ENCODE results near the gene CRHR2.
"Not testable (repeated sequence)": the region's sequence is repeated elsewhere in the genome, so short reads cannot be mapped to it uniquely, and the experiment has no call there.

CRHR2 gene

GRCh38 chr7:30648744-30649540 lies 33.3 kb downstream of the CRHR2 start:
- H3K4me1 ChIP-seq (ENCODE audit: insufficient read depth, low read length) = no peaks in the 10 kb centered on the region
- H3K36me3 ChIP-seq (ENCODE audit: insufficient read depth, low read length) = no peaks in the 10 kb centered on the region
- H3K27ac ChIP-seq (ENCODE audit: low read depth, low read length) = no peak overlapping the region
- H3K9ac ChIP-seq (ENCODE audit: low read length) = no peak overlapping the region
- no peaks in the 10 kb centered on the region for H3K27me3 ChIP-seq (ENCODE audit: control insufficient read depth in 1 of 2, insufficient read depth in 2 of 2, low read length in 2 of 2)
- H3K9me3 ChIP-seq (ENCODE audit: low read length) = no peaks in the 10 kb centered on the region
- H3K4me3 ChIP-seq (ENCODE audit: low read depth in 1 of 2, low read length in 2 of 2) = no peak overlapping the region

- Histone ChIP-seq H3K9ac (ENCODE audit: low read length) (no peak overlapping the region), H3K4me3 (ENCODE audit: low read depth in 1 of 2, low read length in 2 of 2) (no peak overlapping the region), H3K4me1 (ENCODE audit: insufficient read depth, low read length) (no peaks in the 10 kb centered on the region), H3K9me3 (ENCODE audit: low read length) (no peaks in the 10 kb centered on the region), H3K36me3 (ENCODE audit: insufficient read depth, low read length) (no peaks in the 10 kb centered on the region), H3K27ac (ENCODE audit: low read depth, low read length) (no peak overlapping the region), H3K27me3 (ENCODE audit: control insufficient read depth in 1 of 2, insufficient read depth in 2 of 2, low read length in 2 of 2) (no peaks in the 10 kb centered on the region)
These were observed 34.5 kb downstream of the CRHR2 start for GRCh38 chr7:30647589-30648364.

GRCh38 chr7:30646154-30646553 lies 36.1 kb downstream of the CRHR2 start:
- Histone ChIP-seq H3K27ac (ENCODE audit: low read depth, low read length) (no peak overlapping the region), H3K36me3 (ENCODE audit: insufficient read depth, low read length) (no peaks in the 10 kb centered on the region), H3K4me1 (ENCODE audit: insufficient read depth, low read length) (no peaks in the 10 kb centered on the region), H3K9me3 (ENCODE audit: low read length) (no peaks in the 10 kb centered on the region), H3K4me3 (ENCODE audit: low read depth in 1 of 2, low read length in 2 of 2) (no peak overlapping the region), H3K9ac (ENCODE audit: low read length) (no peak overlapping the region), H3K27me3 (ENCODE audit: control insufficient read depth in 1 of 2, insufficient read depth in 2 of 2, low read length in 2 of 2) (no peaks in the 10 kb centered on the region)

GRCh38 chr7:30645661-30646060 lies 36.6 kb downstream of the CRHR2 start:
- Histone ChIP-seq H3K9ac (ENCODE audit: low read length) (no peak overlapping the region), H3K4me1 (ENCODE audit: insufficient read depth, low read length) (no peaks in the 10 kb centered on the region), H3K9me3 (ENCODE audit: low read length) (no peaks in the 10 kb centered on the region), H3K27me3 (ENCODE audit: control insufficient read depth in 1 of 2, insufficient read depth in 2 of 2, low read length in 2 of 2) (no peaks in the 10 kb centered on the region), H3K4me3 (ENCODE audit: low read depth in 1 of 2, low read length in 2 of 2) (no peak overlapping the region), H3K27ac (ENCODE audit: low read depth, low read length) (no peak overlapping the region), H3K36me3 (ENCODE audit: insufficient read depth, low read length) (no peaks in the 10 kb centered on the region)

GRCh38 chr7:30644286-30644955 lies 37.8 kb downstream of the CRHR2 start:
- Histone ChIP-seq H3K27me3 (ENCODE audit: control insufficient read depth in 1 of 2, insufficient read depth in 2 of 2, low read length in 2 of 2) (no peaks in the 10 kb centered on the region), H3K4me3 (ENCODE audit: low read depth in 1 of 2, low read length in 2 of 2) (no peak overlapping the region), H3K9me3 (ENCODE audit: low read length) (no peaks in the 10 kb centered on the region), H3K36me3 (ENCODE audit: insufficient read depth, low read length) (no peaks in the 10 kb centered on the region), H3K27ac (ENCODE audit: low read depth, low read length) (no peak overlapping the region), H3K9ac (ENCODE audit: low read length) (no peak overlapping the region), H3K4me1 (ENCODE audit: insufficient read depth, low read length) (no peaks in the 10 kb centered on the region)

GRCh38 chr7:30642789-30643188 lies 39.5 kb downstream of the CRHR2 start:
- no peak overlapping the region for H3K4me3 ChIP-seq (ENCODE audit: low read depth in 1 of 2, low read length in 2 of 2)

GRCh38 chr7:30642322-30642721 lies 39.9 kb downstream of the CRHR2 start:
- not testable (repeated sequence) for H3K4me1 ChIP-seq (ENCODE audit: insufficient read depth, low read length); H3K36me3 ChIP-seq (ENCODE audit: insufficient read depth, low read length); H3K27me3 ChIP-seq (ENCODE audit: control insufficient read depth in 1 of 2, insufficient read depth in 2 of 2, low read length in 2 of 2); H3K27ac ChIP-seq (ENCODE audit: low read depth, low read length); H3K9me3 ChIP-seq (ENCODE audit: low read length); H3K9ac ChIP-seq (ENCODE audit: low read length); H3K4me3 ChIP-seq (ENCODE audit: low read depth in 1 of 2, low read length in 2 of 2)

More at GRCh38 chr7:30642789-30643188, 39.5 kb downstream of the CRHR2 start:
- Histone ChIP-seq H3K36me3 (ENCODE audit: insufficient read depth, low read length) (no peaks in the 10 kb centered on the region), H3K27ac (ENCODE audit: low read depth, low read length) (no peak overlapping the region), H3K9me3 (ENCODE audit: low read length) (no peaks in the 10 kb centered on the region), H3K9ac (ENCODE audit: low read length) (no peak overlapping the region), H3K4me1 (ENCODE audit: insufficient read depth, low read length) (no peaks in the 10 kb centered on the region), H3K27me3 (ENCODE audit: control insufficient read depth in 1 of 2, insufficient read depth in 2 of 2, low read length in 2 of 2) (no peaks in the 10 kb centered on the region)

- Histone ChIP-seq H3K27me3 (ENCODE audit: control insufficient read depth in 1 of 2, insufficient read depth in 2 of 2, low read length in 2 of 2) (no peaks in the 10 kb centered on the region), H3K9ac (ENCODE audit: low read length) (no peak overlapping the region), H3K27ac (ENCODE audit: low read depth, low read length) (no peak overlapping the region)
These were observed 46.5 kb downstream of the CRHR2 start for GRCh38 chr7:30635798-30636197.

GRCh38 chr7:30634634-30635201 lies 47.5 kb downstream of the CRHR2 start:
- H3K27me3 ChIP-seq (ENCODE audit: control insufficient read depth in 1 of 2, insufficient read depth in 2 of 2, low read length in 2 of 2) = no peaks in the 10 kb centered on the region
- no peaks in the 10 kb centered on the region for H3K9me3 ChIP-seq (ENCODE audit: low read length)
- no peaks in the 10 kb centered on the region for H3K4me1 ChIP-seq (ENCODE audit: insufficient read depth, low read length)
- H3K9ac ChIP-seq (ENCODE audit: low read length) = no peak overlapping the region
- H3K4me3 ChIP-seq (ENCODE audit: low read depth in 1 of 2, low read length in 2 of 2) = no peak overlapping the region
- peaks cover 43% of the 10 kb centered on the region for H3K36me3 ChIP-seq (ENCODE audit: insufficient read depth, low read length)
- no peak overlapping the region for H3K27ac ChIP-seq (ENCODE audit: low read depth, low read length)

More at GRCh38 chr7:30635798-30636197, 46.5 kb downstream of the CRHR2 start:
- Histone ChIP-seq H3K9me3 (ENCODE audit: low read length) (no peaks in the 10 kb centered on the region), H3K4me3 (ENCODE audit: low read depth in 1 of 2, low read length in 2 of 2) (no peak overlapping the region), H3K4me1 (ENCODE audit: insufficient read depth, low read length) (no peaks in the 10 kb centered on the region), H3K36me3 (ENCODE audit: insufficient read depth, low read length) (peaks cover 39% of the 10 kb centered on the region)

GRCh38 chr7:30634193-30634626 lies 48.0 kb downstream of the CRHR2 start:
- Histone ChIP-seq H3K4me1 (ENCODE audit: insufficient read depth, low read length) (no peaks in the 10 kb centered on the region), H3K4me3 (ENCODE audit: low read depth in 1 of 2, low read length in 2 of 2) (no peak overlapping the region), H3K27me3 (ENCODE audit: control insufficient read depth in 1 of 2, insufficient read depth in 2 of 2, low read length in 2 of 2) (no peaks in the 10 kb centered on the region), H3K36me3 (ENCODE audit: insufficient read depth, low read length) (peaks cover 48% of the 10 kb centered on the region), H3K9ac (ENCODE audit: low read length) (no peak overlapping the region), H3K9me3 (ENCODE audit: low read length) (no peaks in the 10 kb centered on the region), H3K27ac (ENCODE audit: low read depth, low read length) (no peak overlapping the region)

GRCh38 chr7:30633223-30633622 lies 49.0 kb downstream of the CRHR2 start:
- H3K9me3 ChIP-seq (ENCODE audit: low read length) = no peaks in the 10 kb centered on the region
- H3K27me3 ChIP-seq (ENCODE audit: control insufficient read depth in 1 of 2, insufficient read depth in 2 of 2, low read length in 2 of 2) = no peaks in the 10 kb centered on the region
- H3K27ac ChIP-seq (ENCODE audit: low read depth, low read length) = no peak overlapping the region
- no peak overlapping the region for H3K9ac ChIP-seq (ENCODE audit: low read length)
- H3K4me1 ChIP-seq (ENCODE audit: insufficient read depth, low read length) = no peaks in the 10 kb centered on the region
- H3K36me3 ChIP-seq (ENCODE audit: insufficient read depth, low read length) = peaks cover 58% of the 10 kb centered on the region
- no peak overlapping the region for H3K4me3 ChIP-seq (ENCODE audit: low read depth in 1 of 2, low read length in 2 of 2)
